Activated CD4-positive, alpha-beta T cell treated with anti-CD3 and anti-CD28 coated beads, Interleukin-2, amount 10 ng/mL, durations not matched to agents 24 days and 14 days (primary cell): ENCODE results near the gene BTBD9. TPM values are rescaled to one million over a fixed set of nuclear protein-coding genes. Genes with fewer than 3 reads are reported as not detected.

ENCODE experiments used
- DNase-seq: peaks from one replicate; pipeline ENCODE4 v3.0.0; 2022
- H3K27ac Mint-ChIP-seq: one replicate; pipeline ENCODE4 v1.8.0; 2022; ENCODE audit warnings: mild to moderate bottlenecking, mixed read lengths
- H3K27me3 Mint-ChIP-seq: one replicate; pipeline ENCODE4 v1.8.0; 2022; ENCODE audit warnings: mixed read lengths
- H3K36me3 Mint-ChIP-seq: one replicate; pipeline ENCODE4 v1.8.0; 2022; ENCODE audit warnings: low read depth, mild to moderate bottlenecking, mixed read lengths
- H3K4me1 Mint-ChIP-seq: one replicate; pipeline ENCODE4 v1.8.0; 2021; ENCODE audit warnings: mixed read lengths
- H3K4me3 Mint-ChIP-seq: one replicate; pipeline ENCODE4 v1.8.0; 2022; ENCODE audit warnings: mild to moderate bottlenecking, moderate library complexity, mixed read lengths
- H3K9me3 Mint-ChIP-seq: one replicate; pipeline ENCODE4 v1.8.0; 2021; ENCODE audit warnings: mixed read lengths
- intact Hi-C: fragments of 100-400 bp; cut with micrococcal nuclease; formaldehyde crosslinking; loops from one replicate; pipeline ENCODE4 v1.15.1; 2023
- total RNA-seq: library from RNA; stranded (reverse); gene quantifications from 2 replicates; pipeline ENCODE4 v1.2.3, GENCODE V29; 2022

The BTBD9 gene
- total RNA-seq, 1 donor from 2014 or later, result 12.4 TPM

- no peaks in the 10 kb centered on the region for H3K9me3 Mint-ChIP-seq
- H3K4me1 Mint-ChIP-seq, result peaks cover 2% of the 10 kb centered on the region
- H3K27me3 Mint-ChIP-seq, result no peaks in the 10 kb centered on the region
- no peak overlapping the region for H3K4me3 Mint-ChIP-seq
- H3K27ac Mint-ChIP-seq, result no peak overlapping the region
- no peaks in the 10 kb centered on the region for H3K36me3 Mint-ChIP-seq
- no peak for DNase-seq
- intact Hi-C loops, result no loop called here
Observed at GRCh38 chr6:38510205-38510604, 129.5 kb downstream of the BTBD9 start.

GRCh38 chr6:38509713-38510112, 130.0 kb downstream of the BTBD9 start:
- Mint-ChIP-seq H3K4me1 (peaks cover 2% of the 10 kb centered on the region), H3K27me3 (no peaks in the 10 kb centered on the region), H3K27ac (no peak overlapping the region), H3K9me3 (no peaks in the 10 kb centered on the region), H3K36me3 (no peaks in the 10 kb centered on the region), H3K4me3 (no peak overlapping the region)
- no peak for DNase-seq
- intact Hi-C loops, result no loop called here

GRCh38 chr6:38508894-38509293, 130.8 kb downstream of the BTBD9 start:
- no peak overlapping the region for H3K27ac Mint-ChIP-seq
- H3K4me1 Mint-ChIP-seq, result peaks cover 2% of the 10 kb centered on the region
- no peak overlapping the region for H3K4me3 Mint-ChIP-seq
- no peaks in the 10 kb centered on the region for H3K36me3 Mint-ChIP-seq
- no peaks in the 10 kb centered on the region for H3K27me3 Mint-ChIP-seq
- no peak for DNase-seq
- H3K9me3 Mint-ChIP-seq, result no peaks in the 10 kb centered on the region
- intact Hi-C loops, result no loop called here

- H3K27me3 Mint-ChIP-seq, result no peaks in the 10 kb centered on the region
- no peak overlapping the region for H3K4me3 Mint-ChIP-seq
- peaks cover 2% of the 10 kb centered on the region for H3K4me1 Mint-ChIP-seq
- intact Hi-C loops, result no loop called here
- H3K9me3 Mint-ChIP-seq, result no peaks in the 10 kb centered on the region
- DNase-seq, result no peak
- H3K27ac Mint-ChIP-seq, result no peak overlapping the region
- H3K36me3 Mint-ChIP-seq, result no peaks in the 10 kb centered on the region
Observed at GRCh38 chr6:38508286-38508685, 131.4 kb downstream of the BTBD9 start.

GRCh38 chr6:38507173-38507572, 132.6 kb downstream of the BTBD9 start:
- intact Hi-C loops, result no loop called here
- H3K4me1 Mint-ChIP-seq, result peaks cover 2% of the 10 kb centered on the region
- H3K36me3 Mint-ChIP-seq, result no peaks in the 10 kb centered on the region
- H3K9me3 Mint-ChIP-seq, result no peaks in the 10 kb centered on the region
- H3K4me3 Mint-ChIP-seq, result no peak overlapping the region
- H3K27ac Mint-ChIP-seq, result no peak overlapping the region
- DNase-seq, result no peak
- H3K27me3 Mint-ChIP-seq, result no peaks in the 10 kb centered on the region

- peaks cover 2% of the 10 kb centered on the region for H3K4me1 Mint-ChIP-seq
- no peak overlapping the region for H3K27ac Mint-ChIP-seq
- intact Hi-C loops, result no loop called here
- no peak for DNase-seq
- no peaks in the 10 kb centered on the region for H3K36me3 Mint-ChIP-seq
- H3K9me3 Mint-ChIP-seq, result no peaks in the 10 kb centered on the region
- H3K4me3 Mint-ChIP-seq, result no peak overlapping the region
- no peaks in the 10 kb centered on the region for H3K27me3 Mint-ChIP-seq
Observed at GRCh38 chr6:38505826-38506225, 133.9 kb downstream of the BTBD9 start.

- intact Hi-C loops, result no loop called here
Observed at GRCh38 chr6:38504996-38505395, 134.7 kb downstream of the BTBD9 start.

GRCh38 chr6:38503960-38504682, 135.6 kb downstream of the BTBD9 start:
- no peaks in the 10 kb centered on the region for H3K4me1 Mint-ChIP-seq
- intact Hi-C loops, result no loop called here
- H3K27me3 Mint-ChIP-seq, result no peaks in the 10 kb centered on the region
- no peaks in the 10 kb centered on the region for H3K36me3 Mint-ChIP-seq
- DNase-seq, result no peak
- H3K4me3 Mint-ChIP-seq, result no peak overlapping the region
- H3K9me3 Mint-ChIP-seq, result no peaks in the 10 kb centered on the region
- no peak overlapping the region for H3K27ac Mint-ChIP-seq

More at GRCh38 chr6:38504996-38505395, 134.7 kb downstream of the BTBD9 start:
- H3K27ac Mint-ChIP-seq, result no peak overlapping the region
- no peak for DNase-seq
- no peaks in the 10 kb centered on the region for H3K36me3 Mint-ChIP-seq
- no peaks in the 10 kb centered on the region for H3K9me3 Mint-ChIP-seq
- peaks cover 1% of the 10 kb centered on the region for H3K4me1 Mint-ChIP-seq
- H3K27me3 Mint-ChIP-seq, result no peaks in the 10 kb centered on the region
- H3K4me3 Mint-ChIP-seq, result no peak overlapping the region

- Mint-ChIP-seq H3K27ac (no peak overlapping the region), H3K27me3 (no peaks in the 10 kb centered on the region), H3K9me3 (no peaks in the 10 kb centered on the region), H3K4me1 (no peaks in the 10 kb centered on the region), H3K36me3 (no peaks in the 10 kb centered on the region), H3K4me3 (no peak overlapping the region)
- intact Hi-C loops, result no loop called here
- no peak for DNase-seq
Observed at GRCh38 chr6:38503032-38503773, 136.5 kb downstream of the BTBD9 start.

- no peak for DNase-seq
- Mint-ChIP-seq H3K4me3 (no peak overlapping the region), H3K27ac (no peak overlapping the region), H3K36me3 (no peaks in the 10 kb centered on the region), H3K27me3 (no peaks in the 10 kb centered on the region), H3K9me3 (no peaks in the 10 kb centered on the region), H3K4me1 (no peaks in the 10 kb centered on the region)
- intact Hi-C loops, result no loop called here
Observed at GRCh38 chr6:38502423-38502822, 137.3 kb downstream of the BTBD9 start.

GRCh38 chr6:38501931-38502330, 137.8 kb downstream of the BTBD9 start:
- no peaks in the 10 kb centered on the region for H3K4me1 Mint-ChIP-seq
- DNase-seq, result no peak
- no peaks in the 10 kb centered on the region for H3K27me3 Mint-ChIP-seq
- H3K4me3 Mint-ChIP-seq, result no peak overlapping the region
- H3K36me3 Mint-ChIP-seq, result no peaks in the 10 kb centered on the region
- no peaks in the 10 kb centered on the region for H3K9me3 Mint-ChIP-seq
- intact Hi-C loops, result no loop called here
- H3K27ac Mint-ChIP-seq, result no peak overlapping the region

GRCh38 chr6:38499529-38500096, 140.1 kb downstream of the BTBD9 start:
- H3K27me3 Mint-ChIP-seq, result no peaks in the 10 kb centered on the region
- H3K4me1 Mint-ChIP-seq, result peaks cover 3% of the 10 kb centered on the region
- no peak for DNase-seq
- no peak overlapping the region for H3K27ac Mint-ChIP-seq
- intact Hi-C loops, result loop anchor here (10.0 kb wide), 1 partner anchor 465 kb away; no protein-coding TSS in a partner anchor
- no peaks in the 10 kb centered on the region for H3K36me3 Mint-ChIP-seq
- no peak overlapping the region for H3K4me3 Mint-ChIP-seq
- no peaks in the 10 kb centered on the region for H3K9me3 Mint-ChIP-seq

GRCh38 chr6:38498805-38499445, 140.8 kb downstream of the BTBD9 start:
- no peak overlapping the region for H3K4me3 Mint-ChIP-seq
- no peaks in the 10 kb centered on the region for H3K9me3 Mint-ChIP-seq
- no peak for DNase-seq
- no peaks in the 10 kb centered on the region for H3K36me3 Mint-ChIP-seq
- no peak overlapping the region for H3K27ac Mint-ChIP-seq
- H3K27me3 Mint-ChIP-seq, result no peaks in the 10 kb centered on the region
- intact Hi-C loops, result loop anchor here (10.0 kb wide), 1 partner anchor 464 kb away; no protein-coding TSS in a partner anchor
- H3K4me1 Mint-ChIP-seq, result peaks cover 3% of the 10 kb centered on the region

- intact Hi-C loops, result loop anchor here (10.0 kb wide), 1 partner anchor 463 kb away; no protein-coding TSS in a partner anchor
- no peak overlapping the region for H3K4me3 Mint-ChIP-seq
- H3K9me3 Mint-ChIP-seq, result no peaks in the 10 kb centered on the region
- no peak for DNase-seq
- H3K4me1 Mint-ChIP-seq, result peaks cover 3% of the 10 kb centered on the region
- no peak overlapping the region for H3K27ac Mint-ChIP-seq
- no peaks in the 10 kb centered on the region for H3K36me3 Mint-ChIP-seq
- H3K27me3 Mint-ChIP-seq, result no peaks in the 10 kb centered on the region
Observed at GRCh38 chr6:38498085-38498484, 141.6 kb downstream of the BTBD9 start.
